Kidney capillary endothelial cell (primary cell): ENCODE results near the gene SMAD3.

Experiments
- DNase-seq: peaks from one replicate; pipeline ENCODE4 v3.0.0-alpha.2; 2018; ENCODE audit warnings: low spot score

Gene SMAD3

GRCh38 chr15:67166280-67167009, 101.0 kb downstream of the SMAD3 start:
- DNase-seq, result no peak

GRCh38 chr15:67167091-67167490, 101.7 kb downstream of the SMAD3 start:
- no peak for DNase-seq

DNA sequence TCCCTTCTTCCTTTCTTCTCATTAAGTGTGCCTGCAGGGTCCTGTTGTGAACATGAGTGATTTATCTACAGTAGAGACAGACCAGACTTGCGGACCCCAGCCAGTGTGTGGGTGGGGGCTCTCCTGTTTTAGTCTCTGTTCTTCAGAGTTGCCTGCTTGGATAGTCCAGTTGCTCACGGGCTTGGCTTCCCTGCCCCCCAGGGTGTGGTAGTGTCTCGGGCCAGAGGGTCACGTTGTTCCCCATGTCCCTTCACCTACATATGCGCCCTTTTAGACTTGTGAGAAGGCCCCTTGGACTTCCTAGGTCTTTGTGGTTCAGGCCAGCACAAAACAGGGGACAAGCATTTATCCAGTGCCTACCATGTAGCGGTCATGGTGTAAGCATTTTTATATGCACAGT, 103.3 kb downstream of the SMAD3 start:
- no peak for DNase-seq

GRCh38 chr15:67170143-67170925, 104.9 kb downstream of the SMAD3 start:
- DNase-seq, result no peak

DNA sequence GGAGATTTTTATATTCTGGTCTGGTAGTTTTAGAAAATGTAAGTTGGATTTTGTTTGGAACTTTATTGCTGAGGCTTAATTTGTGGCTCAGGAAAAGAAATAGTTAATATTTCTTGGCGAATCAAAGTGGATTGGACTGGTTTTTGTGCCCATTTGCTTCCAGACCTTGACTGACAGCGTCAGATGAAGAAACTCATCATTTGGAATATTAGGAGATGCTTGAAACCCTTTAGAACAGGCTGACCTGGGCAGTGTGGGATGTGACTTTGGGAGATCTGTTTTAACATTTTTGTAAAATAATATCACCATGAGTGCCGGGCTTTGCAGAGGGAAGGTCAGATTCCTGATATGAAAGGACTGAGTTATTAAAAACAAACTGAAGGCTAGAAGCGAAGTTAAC, 106.1 kb downstream of the SMAD3 start:
- no peak for DNase-seq

- no peak for DNase-seq
Measured at GRCh38 chr15:67172172-67172571, 106.8 kb downstream of the SMAD3 start.

GRCh38 chr15:67173005-67173404, 107.6 kb downstream of the SMAD3 start:
- no peak for DNase-seq

- DNase-seq, result no peak
Measured at GRCh38 chr15:67173786-67174185, 108.4 kb downstream of the SMAD3 start.

DNA sequence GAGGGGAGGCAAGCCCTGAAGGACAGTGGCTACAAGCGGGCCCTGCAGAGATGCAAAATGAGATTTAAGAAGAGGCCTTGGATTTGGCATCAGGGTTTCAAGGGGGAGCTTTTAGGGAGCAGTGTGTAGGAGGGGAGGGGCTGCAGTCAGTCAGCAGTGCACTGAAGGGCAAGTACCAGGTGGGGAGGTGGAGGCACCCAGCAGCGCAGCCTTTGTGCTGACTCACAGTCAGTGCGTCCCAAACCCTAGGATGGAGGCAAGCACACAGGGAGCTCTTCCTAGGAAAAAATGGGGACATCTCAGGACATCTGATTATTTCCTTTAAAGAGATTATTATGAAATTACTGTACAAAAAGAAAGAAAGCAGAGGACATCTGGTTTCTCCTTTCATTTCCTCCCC, 109.0 kb downstream of the SMAD3 start:
- DNase-seq, result no peak

DNA sequence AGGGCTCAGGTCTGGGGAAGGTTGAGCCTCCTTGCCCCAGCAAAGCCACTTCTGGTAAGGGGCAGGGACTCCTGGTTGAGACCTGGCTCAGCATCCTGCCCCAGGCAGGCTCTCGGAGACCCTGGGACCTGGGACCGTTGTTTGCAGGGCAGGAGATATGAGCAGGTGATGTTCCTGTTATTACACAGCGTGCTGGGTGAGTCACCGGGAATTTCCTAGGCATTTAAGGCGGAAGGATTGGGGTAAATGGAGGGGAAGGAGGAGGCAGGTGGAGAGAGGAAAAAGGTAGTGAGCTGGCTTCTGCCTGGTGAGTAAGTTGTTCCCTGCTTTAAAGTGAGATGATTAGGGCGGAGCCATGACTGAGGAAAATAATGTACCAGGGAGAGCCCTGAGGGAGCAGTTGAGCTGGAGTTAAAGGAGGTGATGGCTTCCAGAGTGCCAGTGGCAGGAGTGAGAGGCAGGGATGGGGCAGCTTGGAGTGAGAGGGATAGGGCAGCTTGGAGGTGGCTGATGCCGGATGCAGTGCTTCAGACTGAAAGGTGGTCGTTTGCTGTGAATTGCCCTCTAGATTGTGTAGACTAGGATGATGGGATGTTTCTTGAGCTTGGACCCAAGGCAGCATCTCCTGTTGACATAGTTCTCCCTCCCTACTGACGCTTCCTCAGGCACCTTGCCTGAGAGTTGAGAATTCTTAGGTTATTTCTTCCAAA, 109.6 kb downstream of the SMAD3 start:
- no peak for DNase-seq

GRCh38 chr15:67175643-67176071, 110.3 kb downstream of the SMAD3 start:
- DNase-seq, result no peak

DNA sequence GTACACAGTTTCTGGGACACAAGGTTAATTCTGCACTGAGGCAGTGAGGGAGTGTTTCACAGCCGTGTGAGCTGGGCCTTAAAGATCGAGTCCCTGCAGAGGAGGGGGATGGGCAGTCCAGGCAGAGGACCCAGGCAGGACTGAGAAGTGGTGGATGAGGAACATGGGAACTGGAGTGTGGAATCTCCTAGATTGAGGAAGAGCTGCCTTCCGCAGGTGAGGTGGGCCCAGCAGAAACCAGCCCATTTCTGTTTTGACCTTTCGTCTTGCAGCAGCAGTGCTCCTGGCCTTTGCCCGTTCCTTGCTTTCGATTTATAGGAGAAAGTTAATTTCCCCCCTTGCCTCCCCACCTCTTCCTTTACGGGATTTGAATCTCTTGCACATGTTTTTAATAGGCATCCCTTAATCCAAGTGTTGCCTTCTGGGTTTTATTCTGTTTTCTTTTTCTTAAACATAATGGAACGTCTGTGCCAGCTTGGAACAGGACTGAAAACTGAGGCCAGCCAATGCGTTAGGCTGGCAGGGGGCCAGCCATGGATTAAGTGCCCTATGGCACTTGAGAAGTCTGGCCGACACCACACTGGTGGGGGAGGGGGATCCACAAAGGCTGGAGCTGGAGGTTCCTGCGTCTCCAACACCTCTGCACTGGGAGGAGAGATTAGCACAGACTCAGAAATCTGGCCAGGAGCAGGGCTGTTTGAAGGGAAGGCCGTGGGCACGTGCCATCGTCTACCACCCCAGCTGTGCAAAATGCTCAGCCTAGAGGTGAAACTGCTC, 111.0 kb downstream of the SMAD3 start:
- DNase-seq, result no peak

DNA sequence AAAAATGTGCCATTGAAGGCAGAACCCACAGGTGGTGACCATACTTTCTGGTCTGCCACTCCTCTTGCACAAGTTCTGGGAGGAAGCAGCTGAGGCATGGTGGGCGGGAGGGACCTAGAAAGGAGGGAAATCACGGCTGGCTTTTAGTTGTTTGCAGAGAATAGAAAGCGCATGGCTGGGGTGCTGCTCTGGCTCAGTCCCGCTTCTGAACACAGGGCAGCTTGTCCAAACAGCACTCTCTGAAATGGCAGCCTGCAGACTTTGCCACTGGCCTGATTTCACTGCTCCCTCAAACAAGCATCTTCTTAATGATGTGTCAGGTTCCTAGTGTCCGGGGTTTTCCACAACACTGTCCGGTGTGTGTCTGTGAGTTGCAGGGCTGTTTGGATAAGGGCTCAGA, 112.3 kb downstream of the SMAD3 start:
- DNase-seq, result no peak

DNA sequence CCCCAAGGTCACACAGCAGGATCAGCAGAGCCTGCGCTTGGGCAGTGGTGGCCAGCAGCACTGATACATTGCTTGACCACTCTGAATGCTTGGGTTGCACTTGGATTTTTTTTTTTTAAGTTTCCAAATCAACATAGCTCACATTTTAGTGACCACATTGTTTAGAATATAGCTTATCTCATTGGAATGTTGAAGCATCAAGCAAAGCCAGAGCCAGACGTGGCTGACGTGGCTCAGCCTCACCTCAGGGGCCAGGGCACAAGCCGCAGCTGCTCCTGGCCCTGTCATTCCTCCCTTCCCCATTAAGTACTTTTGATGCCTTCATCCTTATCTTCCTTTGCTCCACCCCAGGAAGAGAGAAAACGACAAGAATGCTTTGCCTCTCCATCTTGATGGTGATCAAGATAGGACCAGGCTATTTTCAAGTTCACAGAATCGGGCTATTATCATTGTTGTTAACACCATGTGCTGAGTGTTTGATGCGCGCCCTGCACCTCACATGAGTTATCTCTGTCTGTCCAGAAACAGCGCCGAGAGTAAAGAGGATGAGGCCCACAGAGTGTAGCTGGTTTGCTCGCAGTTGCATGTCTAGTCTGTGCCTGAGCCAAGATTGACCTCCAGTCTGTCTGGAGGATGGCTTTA, 113.3 kb downstream of the SMAD3 start:
- no peak for DNase-seq

DNA sequence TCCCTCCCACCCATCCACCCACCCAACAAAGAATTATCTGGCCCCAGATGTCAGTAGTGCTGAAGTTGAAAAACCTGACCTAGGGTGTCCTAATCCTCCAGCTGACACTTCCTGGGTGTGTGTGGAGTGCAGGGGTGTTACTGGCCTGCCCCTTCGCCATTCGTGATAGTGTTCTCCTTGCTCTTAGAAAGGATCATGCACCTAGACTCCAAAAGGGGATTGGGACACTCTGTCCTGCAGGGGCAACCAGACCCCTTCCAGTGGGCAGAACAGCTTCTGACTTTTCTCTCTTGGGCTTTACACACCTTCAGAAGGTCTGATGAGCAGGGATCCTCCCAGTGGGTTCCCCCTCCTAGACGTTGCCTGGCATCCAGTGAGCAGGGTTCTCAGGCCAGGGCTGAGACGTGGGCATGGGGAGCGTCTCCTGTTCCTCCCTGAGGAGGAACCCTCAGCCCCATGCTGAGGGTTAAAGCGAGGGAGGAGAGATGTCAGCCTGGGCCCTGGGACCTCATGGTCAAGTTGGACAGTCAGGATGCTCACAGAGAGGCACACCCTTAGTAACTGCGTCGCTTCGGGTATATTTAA, 114.1 kb downstream of the SMAD3 start:
- no peak for DNase-seq

GRCh38 chr15:67180035-67180434, 114.6 kb downstream of the SMAD3 start:
- no peak for DNase-seq

- no peak for DNase-seq
Measured at GRCh38 chr15:67180514-67181191, 115.3 kb downstream of the SMAD3 start.

GRCh38 chr15:67181221-67181639, 115.8 kb downstream of the SMAD3 start:
- DNase-seq, result no peak

DNA sequence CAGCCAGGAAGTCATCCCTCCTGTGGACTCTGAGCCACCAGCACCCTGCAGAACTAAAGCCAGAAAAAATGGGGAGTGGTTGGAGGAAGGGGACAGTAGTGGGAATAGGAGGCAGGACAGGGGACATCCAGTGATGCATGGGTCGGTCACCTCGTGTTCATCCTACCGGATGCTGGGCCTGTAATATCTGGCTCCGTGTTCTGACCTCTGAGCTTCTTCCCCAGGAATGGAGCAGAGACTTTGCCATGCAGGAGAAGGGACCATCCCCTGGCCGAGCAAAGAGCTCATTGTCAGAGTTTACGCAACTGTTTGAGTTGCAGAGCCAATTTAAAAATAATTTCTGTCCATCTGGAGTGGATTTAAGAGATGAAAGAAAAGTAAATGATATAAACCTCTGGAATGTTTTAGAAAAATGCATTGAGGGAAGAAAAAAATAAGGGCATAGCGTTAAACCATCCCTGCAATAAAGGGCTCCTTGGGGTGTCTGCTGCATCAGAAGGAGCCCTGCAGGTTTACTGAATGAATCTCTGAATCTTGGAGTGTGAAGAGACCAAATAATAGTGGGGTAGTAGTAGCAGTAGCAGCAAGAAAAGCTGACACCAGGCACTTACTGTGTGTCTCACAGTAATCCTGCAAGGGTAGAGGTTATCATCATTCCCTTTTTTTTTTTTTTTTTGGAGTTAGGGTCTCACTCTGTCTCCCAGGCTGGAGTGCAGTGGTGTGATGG, 118.2 kb downstream of the SMAD3 start:
- no peak for DNase-seq
